Left ventricle myocardium inferior (tissue), 1 donor: ENCODE results near the gene CAMK1D. TPM values are rescaled to one million over a fixed set of nuclear protein-coding genes. Genes with fewer than 3 reads are reported as not detected.

Experiments
- DNase-seq: peaks from one replicate; pipeline ENCODE4 v3.0.0-alpha.2; 2020
- H3K27ac ChIP-seq: fragments of 200-600 bp; replicated peaks from 2 replicates; pipeline ENCODE4 v1.8.0; 2021
- H3K27me3 ChIP-seq: fragments of 200-600 bp; 2 replicates; pipeline ENCODE4 v1.8.0; 2021; ENCODE audit warnings: low read depth
- H3K36me3 ChIP-seq: fragments of 200-600 bp; 2 replicates; pipeline ENCODE4 v1.8.0; 2021
- H3K4me1 ChIP-seq: fragments of 200-600 bp; 2 replicates; pipeline ENCODE4 v1.8.0; 2021
- H3K4me3 ChIP-seq: fragments of 200-600 bp; 2 replicates; pipeline ENCODE4 v1.8.0; 2021; ENCODE audit warnings: mild to moderate bottlenecking, moderate library complexity
- H3K9me3 ChIP-seq: fragments of 200-600 bp; replicated peaks from 2 replicates; pipeline ENCODE4 v1.8.0; 2021
- intact Hi-C: fragments of 100-400 bp; cut with micrococcal nuclease; formaldehyde crosslinking; loops from one replicate; pipeline ENCODE4 v1.11.0; 2022
- microRNA-seq: library from miRNA; unstranded; fragments of <30 nt; microRNA quantifications from one replicate; pipeline ENCODE4 v1.2.0, GENCODE V29; 2020
- total RNA-seq: library from RNA; stranded (reverse); fragmentation: NEBNext Ultra II Directional; extraction: Animal tissue kit (Norgen Biotek cat#: 25700); gene quantifications from one replicate; pipeline ENCODE4 v1.2.1, GENCODE V29; 2021
- TF ChIP-seq, protein P1 (sequence below): fragments of 200-600 bp; IDR thresholded peaks from 2 replicates; pipeline ENCODE4 v1.8.0; 2021; ENCODE audit warnings: antibody characterized with exemption, mild to moderate bottlenecking, borderline replicate concordance
- donor health status: DM: no; HTN: yes; CAD: no; lungs with severe emphysema.

Gene CAMK1D
- total RNA-seq, 1 donor from 2014 or later: 2.5 TPM

- H3K4me3 ChIP-seq: no peak overlapping the region
- H3K9me3 ChIP-seq: no peaks in the 10 kb centered on the region
- intact Hi-C loops: no loop called here
- TF ChIP-seq, protein P1, sequence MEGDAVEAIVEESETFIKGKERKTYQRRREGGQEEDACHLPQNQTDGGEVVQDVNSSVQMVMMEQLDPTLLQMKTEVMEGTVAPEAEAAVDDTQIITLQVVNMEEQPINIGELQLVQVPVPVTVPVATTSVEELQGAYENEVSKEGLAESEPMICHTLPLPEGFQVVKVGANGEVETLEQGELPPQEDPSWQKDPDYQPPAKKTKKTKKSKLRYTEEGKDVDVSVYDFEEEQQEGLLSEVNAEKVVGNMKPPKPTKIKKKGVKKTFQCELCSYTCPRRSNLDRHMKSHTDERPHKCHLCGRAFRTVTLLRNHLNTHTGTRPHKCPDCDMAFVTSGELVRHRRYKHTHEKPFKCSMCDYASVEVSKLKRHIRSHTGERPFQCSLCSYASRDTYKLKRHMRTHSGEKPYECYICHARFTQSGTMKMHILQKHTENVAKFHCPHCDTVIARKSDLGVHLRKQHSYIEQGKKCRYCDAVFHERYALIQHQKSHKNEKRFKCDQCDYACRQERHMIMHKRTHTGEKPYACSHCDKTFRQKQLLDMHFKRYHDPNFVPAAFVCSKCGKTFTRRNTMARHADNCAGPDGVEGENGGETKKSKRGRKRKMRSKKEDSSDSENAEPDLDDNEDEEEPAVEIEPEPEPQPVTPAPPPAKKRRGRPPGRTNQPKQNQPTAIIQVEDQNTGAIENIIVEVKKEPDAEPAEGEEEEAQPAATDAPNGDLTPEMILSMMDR: no peak
- H3K36me3 ChIP-seq: no peaks in the 10 kb centered on the region
- H3K4me1 ChIP-seq: no peaks in the 10 kb centered on the region
- peaks cover 55% of the 10 kb centered on the region for H3K27me3 ChIP-seq
- DNase-seq: no peak
- H3K27ac ChIP-seq: no peak overlapping the region
Measured at GRCh38 chr10:12876266-12876665, 526.9 kb downstream of the CAMK1D start.

DNA sequence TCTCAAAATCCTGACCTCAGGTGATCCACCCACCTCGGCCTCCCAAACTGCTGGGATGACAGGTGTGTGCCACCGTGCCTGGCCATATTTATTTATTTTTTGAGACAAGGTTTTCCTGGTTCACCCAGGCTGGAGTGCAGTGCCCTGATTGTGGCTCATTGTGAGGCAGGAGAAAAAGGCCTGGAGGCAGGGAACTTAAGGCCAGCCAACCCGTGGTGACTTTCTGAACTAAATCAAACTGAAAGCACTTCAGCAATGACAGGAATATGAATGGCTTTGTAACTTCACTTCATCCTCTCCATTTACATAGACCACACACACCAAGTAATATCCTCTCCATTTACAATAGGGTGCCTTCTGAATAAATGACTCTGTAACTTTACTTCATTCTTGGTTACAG is 527.8 kb downstream of the CAMK1D start:
- peaks cover 47% of the 10 kb centered on the region for H3K27me3 ChIP-seq
- DNase-seq: no peak
- no peaks in the 10 kb centered on the region for H3K36me3 ChIP-seq
- TF ChIP-seq, protein P1: no peak
- no peak overlapping the region for H3K4me3 ChIP-seq
- H3K9me3 ChIP-seq: no peaks in the 10 kb centered on the region
- H3K4me1 ChIP-seq: no peaks in the 10 kb centered on the region
- intact Hi-C loops: no loop called here
- H3K27ac ChIP-seq: no peak overlapping the region

GRCh38 chr10:12880423-12880822 is 531.1 kb downstream of the CAMK1D start:
- Histone ChIP-seq H3K27me3 (peaks cover 31% of the 10 kb centered on the region), H3K36me3 (no peaks in the 10 kb centered on the region), H3K4me1 (no peaks in the 10 kb centered on the region), H3K9me3 (no peaks in the 10 kb centered on the region), H3K4me3 (no peak overlapping the region), H3K27ac (no peak overlapping the region)
- no peak for DNase-seq
- TF ChIP-seq, protein P1: no peak
- intact Hi-C loops: no loop called here

GRCh38 chr10:12884851-12885250 is 535.5 kb downstream of the CAMK1D start:
- intact Hi-C loops: no loop called here
- H3K9me3 ChIP-seq: no peaks in the 10 kb centered on the region
- H3K4me1 ChIP-seq: no peaks in the 10 kb centered on the region
- DNase-seq: no peak
- peaks cover 18% of the 10 kb centered on the region for H3K27me3 ChIP-seq
- TF ChIP-seq, protein P1: no peak
- H3K27ac ChIP-seq: no peak overlapping the region
- H3K4me3 ChIP-seq: no peak overlapping the region
- H3K36me3 ChIP-seq: no peaks in the 10 kb centered on the region

Small RNA genes within 50 kb of the gene (microRNA-seq; reads per million reads assigned to microRNA genes)
- not detected for gene MIR4480
- not detected for gene MIR4481
- gene MIR548Q: not detected

Other genes starting within 250 kb of the CAMK1D start
- 11.9 TPM for gene SEC61A2, start 219.9 kb upstream of the CAMK1D start, total RNA-seq
- 8.6 TPM for gene NUDT5, start 153.7 kb upstream of the CAMK1D start, total RNA-seq
- 41.8 TPM for gene CDC123, start 153.4 kb upstream of the CAMK1D start, total RNA-seq